Pancreas (tissue), 10 donors: ENCODE data around the gene SPOCK1. TPM values are rescaled to one million over a fixed set of nuclear protein-coding genes. Genes with fewer than 3 reads are reported as not detected.

Experiments used
- ATAC-seq, 4 donors: fragments of 200-7000 bp; cut with Tn5 transposase; one replicate each; pipeline versions ENCODE4 v1.8.0 to v1.9.1; 2020; ENCODE audit warnings: mild to moderate bottlenecking in 4 of 4, moderate library complexity in 4 of 4
- DNase-seq, 6 donors: peaks; one replicate each; pipeline ENCODE4 v3.0.0-alpha.2; 2020
- FAIRE-seq: peaks from 2 replicates; lab custom pipeline; 2012; peaks lifted over from hg19 to GRCh38; lab: Jason Lieb, UNC
- H3K27ac ChIP-seq, 4 donors: fragments of 200-600 bp; sonication (generic); 1 replicate in 3 of 4; 2 replicates in 1 of 4; pipeline versions ENCODE4 v1.5.0 to v1.8.0; 2020
- H3K27me3 ChIP-seq, 4 donors: fragments of 200-600 bp; one replicate each; pipeline ENCODE4 v1.8.0; 2021
- H3K36me3 ChIP-seq, 3 donors: fragments of 200-600 bp; sonication (generic) in 1 of 3; one replicate each; pipeline versions ENCODE4 v1.5.0 to v1.8.0; 2020 to 2021
- H3K4me1 ChIP-seq, 3 donors: fragments of 200-600 bp; one replicate each; pipeline ENCODE4 v1.8.0; 2021
- H3K4me3 ChIP-seq, 4 donors: fragments of 200-600 bp; sonication (generic) in 2 of 4; one replicate each; pipeline versions ENCODE4 v1.5.0 to v1.8.0; 2020 to 2021
- H3K9me3 ChIP-seq, 4 donors: fragments of 200-600 bp; one replicate each; pipeline ENCODE4 v1.8.0; 2021
- WGBS, 2 donors: extraction: QIAGEN DNeasy Blood & Tissue Kit; methylation state at CpG; one replicate each; pipeline ENCODE4 v1.1.7; 2013; 5-methylcytosine and 5-hydroxymethylcytosine counted together
- intact Hi-C, 3 donors: fragments of 100-400 bp; cut with DNase I; formaldehyde crosslinking; loops; one replicate each; pipeline versions ENCODE4 v1.11.1 to v1.14.2; 2022
- polyA plus RNA-seq, 2 donors: library from polyadenylated mRNA; stranded (reverse); fragments of 200-250 nt; gene quantifications; one replicate each; pipeline ENCODE4 v1.2.3, GENCODE V29; 2013
- total RNA-seq, 6 donors: library from RNA; stranded (reverse); fragmentation: NEBNext Ultra II Directional in 4 of 6; extraction: Animal tissue kit (Norgen Biotek cat#: 25700) in 4 of 6; gene quantifications; one replicate each; pipeline versions ENCODE4 v1.2.1 to v1.2.4, GENCODE V29; 2021 to 2023
- TF ChIP-seq, protein P1 (sequence below), 4 donors: fragments of 200-600 bp; sonication (generic) in 3 of 4; IDR thresholded peaks; one replicate each; pipeline versions ENCODE4 v1.5.0 to v1.8.0; 2021; ENCODE audit warnings: antibody characterized with exemption in 4 of 4
- donor health status: healthy with polysubstance abuse.
- donor health status: DM: no; HTN: no; CAD: no; lungs with moderate emphysema.
- donor health status: DM: no; HTN: no; CAD: no.
- donor health status: control.
- donor health status: control.
- donor health status: Bipolar disorder and iron deficiency.
- donor health status: DM: yes; HTN: yes; CAD: no.
- donor health status: DM: no; HTN: no; CAD: no.
- donor health status: DM: no; HTN: no; CAD: no.
- donor health status: DM: yes; HTN: yes; CAD: no.

The SPOCK1 gene
- total and polyA plus RNA-seq, 8 donors = 1.7 to 16.5 (median 5.3) TPM

DNA sequence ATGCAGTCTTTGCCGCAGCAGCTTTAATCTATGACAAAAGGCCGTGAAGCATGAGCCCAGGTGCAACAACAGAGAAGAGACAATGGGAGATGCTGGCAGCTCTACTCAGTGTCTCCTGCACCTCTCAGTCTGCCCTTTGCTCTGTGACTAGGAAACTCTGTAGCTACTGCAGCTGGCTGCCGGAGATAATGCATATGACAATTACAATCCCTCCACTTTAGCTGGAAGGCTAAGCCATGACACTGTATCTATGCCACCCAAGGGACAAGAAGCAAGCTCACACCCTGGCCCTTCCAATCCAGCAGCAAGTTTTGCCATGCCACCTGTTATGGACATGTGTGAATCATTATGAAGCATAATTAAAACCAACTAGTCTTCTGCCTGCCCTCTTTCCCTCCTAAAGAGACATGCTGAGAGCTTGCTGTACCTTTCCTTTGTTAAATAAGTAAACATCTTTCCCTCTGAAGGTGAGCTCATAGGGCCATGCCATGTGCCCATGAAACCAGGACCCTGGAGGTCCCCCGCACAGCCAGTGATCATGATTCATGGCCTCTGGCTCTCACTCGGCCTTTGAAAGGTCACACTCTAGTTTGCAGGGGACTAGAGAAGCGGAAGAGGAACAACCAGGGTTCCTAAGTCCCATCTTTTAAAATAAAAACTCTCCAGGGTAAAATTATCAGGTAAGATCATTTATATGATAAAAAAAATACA, 219.4 kb downstream of the SPOCK1 start:
- Histone ChIP-seq H3K27ac (no peak overlapping the region), H3K9me3 (no peaks in the 10 kb centered on the region), H3K4me1 (no peaks in the 10 kb centered on the region), H3K27me3 (no peaks in the 10 kb centered on the region), H3K4me3 (no peak overlapping the region), H3K36me3 (no peaks in the 10 kb centered on the region)
- 89 to 92% methylated on average over 6 of the region's 6 CpGs for WGBS, 2 donors
- FAIRE-seq = no peak
- intact Hi-C loops = no loop called here
- no peak for DNase-seq
- TF ChIP-seq, protein P1, sequence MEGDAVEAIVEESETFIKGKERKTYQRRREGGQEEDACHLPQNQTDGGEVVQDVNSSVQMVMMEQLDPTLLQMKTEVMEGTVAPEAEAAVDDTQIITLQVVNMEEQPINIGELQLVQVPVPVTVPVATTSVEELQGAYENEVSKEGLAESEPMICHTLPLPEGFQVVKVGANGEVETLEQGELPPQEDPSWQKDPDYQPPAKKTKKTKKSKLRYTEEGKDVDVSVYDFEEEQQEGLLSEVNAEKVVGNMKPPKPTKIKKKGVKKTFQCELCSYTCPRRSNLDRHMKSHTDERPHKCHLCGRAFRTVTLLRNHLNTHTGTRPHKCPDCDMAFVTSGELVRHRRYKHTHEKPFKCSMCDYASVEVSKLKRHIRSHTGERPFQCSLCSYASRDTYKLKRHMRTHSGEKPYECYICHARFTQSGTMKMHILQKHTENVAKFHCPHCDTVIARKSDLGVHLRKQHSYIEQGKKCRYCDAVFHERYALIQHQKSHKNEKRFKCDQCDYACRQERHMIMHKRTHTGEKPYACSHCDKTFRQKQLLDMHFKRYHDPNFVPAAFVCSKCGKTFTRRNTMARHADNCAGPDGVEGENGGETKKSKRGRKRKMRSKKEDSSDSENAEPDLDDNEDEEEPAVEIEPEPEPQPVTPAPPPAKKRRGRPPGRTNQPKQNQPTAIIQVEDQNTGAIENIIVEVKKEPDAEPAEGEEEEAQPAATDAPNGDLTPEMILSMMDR (IDR thresholded peaks at IDR 0.05) = no peak
- no peak for ATAC-seq

DNA sequence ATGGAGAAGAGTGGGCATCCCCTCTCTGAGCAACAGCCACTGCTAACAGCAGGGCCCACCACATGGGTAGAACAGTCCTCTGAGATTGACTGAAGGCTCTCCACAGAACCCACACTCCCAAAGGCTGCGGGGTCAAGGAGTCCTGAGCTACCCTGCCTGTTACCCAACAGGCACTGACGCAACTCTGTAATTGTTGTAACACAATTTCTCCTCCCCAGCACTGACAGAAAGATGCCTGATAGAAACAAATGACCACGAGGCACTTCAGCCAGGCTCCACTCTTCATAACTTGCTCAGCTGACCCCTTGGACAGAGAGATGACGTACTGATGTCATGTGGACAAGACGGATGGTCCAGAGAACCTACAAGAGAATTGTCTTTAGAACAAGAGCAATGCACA, 220.7 kb downstream of the SPOCK1 start:
- FAIRE-seq = no peak
- intact Hi-C loops = no loop called here
- Histone ChIP-seq H3K4me3 (no peak overlapping the region), H3K27ac (no peak overlapping the region), H3K36me3 (no peaks in the 10 kb centered on the region), H3K4me1 (no peaks in the 10 kb centered on the region), H3K9me3 (no peaks in the 10 kb centered on the region), H3K27me3 (no peaks in the 10 kb centered on the region)
- no peak for ATAC-seq
- WGBS, 2 donors = 92 to 96% methylated on average over 5 of the region's 5 CpGs
- TF ChIP-seq, protein P1 (IDR thresholded peaks at IDR 0.05) = no peak
- DNase-seq = no peak

DNA sequence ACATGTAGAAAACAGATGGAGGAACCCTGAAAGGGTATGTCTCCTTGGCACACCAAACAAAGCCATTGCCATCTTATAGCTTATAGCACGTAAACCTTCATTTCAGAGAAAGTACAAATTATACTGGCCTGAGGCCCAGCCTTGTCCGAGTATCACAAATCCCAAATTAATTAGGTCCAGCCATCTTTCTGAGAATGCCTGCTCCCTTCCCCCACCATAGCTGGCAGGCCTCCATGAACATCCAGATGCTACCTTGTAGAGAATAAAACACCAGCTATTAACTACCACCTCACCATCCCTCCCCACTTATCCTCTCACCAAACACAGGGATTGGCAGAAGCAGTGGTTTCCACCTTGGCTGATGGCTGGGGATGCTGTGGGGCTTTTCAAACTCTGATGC, 224.0 kb downstream of the SPOCK1 start:
- no peak overlapping the region for H3K27ac ChIP-seq
- FAIRE-seq = no peak
- TF ChIP-seq, protein P1 (IDR thresholded peaks at IDR 0.05) = no peak
- no peak overlapping the region for H3K4me3 ChIP-seq
- ATAC-seq = no peak
- H3K9me3 ChIP-seq = no peaks in the 10 kb centered on the region
- WGBS, 2 donors = 63 to 85% methylated on average over 2 of the region's 2 CpGs
- no peak for DNase-seq
- intact Hi-C loops = no loop called here
- H3K36me3 ChIP-seq = no peaks in the 10 kb centered on the region
- no peaks in the 10 kb centered on the region for H3K27me3 ChIP-seq
- peaks cover 0 to 3% (median 0%) of the 10 kb centered on the region in 3 donors for H3K4me1 ChIP-seq

DNA sequence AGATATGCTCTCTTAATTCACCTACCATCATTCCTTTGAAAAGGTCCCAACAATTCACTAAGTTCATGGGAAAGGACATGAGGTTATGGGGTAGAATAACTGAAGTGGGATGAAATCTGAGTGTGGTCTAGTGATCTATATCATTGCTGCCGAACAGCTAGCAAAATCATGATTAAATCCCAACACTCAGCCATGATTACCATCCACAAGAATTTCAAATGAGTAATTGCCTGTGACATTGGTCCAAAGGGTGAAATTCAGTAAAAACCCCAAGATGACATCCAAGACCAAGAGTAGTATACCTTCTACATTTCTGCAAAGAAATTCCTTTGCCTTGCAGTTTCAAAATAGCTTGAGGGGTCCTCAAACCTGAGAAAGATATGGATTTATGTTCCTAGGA, 225.6 kb downstream of the SPOCK1 start:
- Histone ChIP-seq H3K36me3 (no peaks in the 10 kb centered on the region), H3K27me3 (no peaks in the 10 kb centered on the region), H3K9me3 (no peaks in the 10 kb centered on the region), H3K27ac (no peak overlapping the region), H3K4me1 (peaks cover 0 to 9% (median 3%) of the 10 kb centered on the region in 3 donors), H3K4me3 (no peak overlapping the region)
- TF ChIP-seq, protein P1 (IDR thresholded peaks at IDR 0.05) = no peak
- ATAC-seq = no peak
- FAIRE-seq = no peak
- 86 to 90% methylated on average over 1 of the region's 1 CpG for WGBS, 2 donors
- DNase-seq = no peak
- intact Hi-C loops = no loop called here

DNA sequence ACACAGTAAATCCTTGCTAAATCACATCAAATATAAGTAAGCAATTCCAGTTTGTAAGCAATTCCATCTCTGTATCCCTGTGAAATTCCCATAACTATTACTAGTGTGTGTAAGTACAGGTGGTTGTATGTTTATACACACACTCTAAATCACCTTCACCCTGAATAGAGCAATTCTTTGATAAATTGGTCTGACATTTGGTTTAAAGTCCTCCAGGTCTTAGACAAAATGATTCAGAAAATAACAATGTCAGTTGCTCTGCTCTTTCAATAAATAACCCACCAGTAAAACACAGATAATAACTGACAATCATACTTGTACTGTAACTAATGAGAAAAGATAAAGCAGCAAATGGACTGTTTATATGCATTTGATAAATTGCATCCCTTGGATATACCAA, 226.3 kb downstream of the SPOCK1 start:
- ATAC-seq = no peak
- no peak for FAIRE-seq
- TF ChIP-seq, protein P1 (IDR thresholded peaks at IDR 0.05) = no peak
- intact Hi-C loops = no loop called here
- Histone ChIP-seq H3K4me1 (peaks cover 0 to 9% (median 3%) of the 10 kb centered on the region in 3 donors), H3K36me3 (no peaks in the 10 kb centered on the region), H3K4me3 (no peak overlapping the region), H3K9me3 (no peaks in the 10 kb centered on the region), H3K27ac (no peak overlapping the region), H3K27me3 (no peaks in the 10 kb centered on the region)
- no peak for DNase-seq
